Neural cell (in vitro differentiated cells): Measurements from ENCODE around the gene GAP43.

ENCODE experiments used
- CTCF ChIP-seq: fragments of 450-650 bp; IDR thresholded peaks from 2 replicates; pipeline ENCODE4 v1.5.1; 2014; ENCODE audit warnings: antibody characterized with exemption, mild to moderate bottlenecking, moderate library complexity; ENCODE audit not compliant: poor library complexity, severe bottlenecking
- EP300 ChIP-seq: fragments of 450-650 bp; conservative IDR thresholded peaks from 2 replicates; pipeline ENCODE4 v1.6.1; 2014; ENCODE audit warnings: antibody characterized with exemption, mild to moderate bottlenecking, moderate library complexity; ENCODE audit not compliant: poor library complexity, severe bottlenecking
- EZH2 ChIP-seq: fragments of 200-600, 300-800 bp; shearing (Covaris generic), sonication (generic); IDR thresholded peaks from 2 replicates; pipeline ENCODE4 v1.6.1; 2014; ENCODE audit warnings: antibody characterized with exemption, low read length, borderline replicate concordance, mild to moderate bottlenecking; ENCODE audit not compliant: insufficient read depth, poor library complexity, severe bottlenecking
- MXI1 ChIP-seq: fragments of 450-650 bp; conservative IDR thresholded peaks from 2 replicates; pipeline ENCODE4 v1.6.1; 2014; ENCODE audit warnings: antibody characterized with exemption, mild to moderate bottlenecking; ENCODE audit not compliant: poor library complexity, severe bottlenecking
- REST ChIP-seq: IDR thresholded peaks from 2 replicates; pipeline ENCODE4 v1.6.1; 2012; ENCODE audit warnings: borderline replicate concordance

- TF ChIP-seq CTCF (no peak), EZH2 (no peak), EP300 (no peak), REST (no peak), MXI1 (no peak)
These were observed 83.1 kb downstream of the GAP43 start for GRCh38 chr3:115706311-115706829.
